HepG2 (cell line): Measurements from ENCODE around the gene CELA2B.

Experiments used
- EP300 ChIP-seq, 3 experiments: sonication (generic) in 1 of 3; formaldehyde crosslinking in 1 of 3; IDR thresholded peaks; 2 replicates each; pipeline versions ENCODE4 v1.5.1 to v1.6.1; 2011 to 2020; ENCODE audit warnings: low read depth in 2 of 3, low read length in 2 of 3, borderline replicate concordance in 1 of 3, improper control_type of control experiment in 1 of 3, mild to moderate bottlenecking in 1 of 3, missing genetic modification reagents in 1 of 3, moderate library complexity in 1 of 3
- EZH2 ChIP-seq: conservative IDR thresholded peaks from 2 replicates; pipeline ENCODE4 v1.6.1; 2012; ENCODE audit warnings: mild to moderate bottlenecking, low read depth, low read length, moderate library complexity
- POLR2A ChIP-seq, 2 experiments: IDR thresholded peaks; 2 replicates each; pipeline ENCODE4 v1.6.1; 2011; ENCODE audit warnings: low read depth in 2 of 2, low read length in 2 of 2, mild to moderate bottlenecking in 1 of 2, moderate library complexity in 1 of 2; ENCODE audit not compliant: insufficient read depth in 1 of 2
- POLR2AphosphoS5 ChIP-seq: IDR thresholded peaks from 2 replicates; pipeline ENCODE4 v1.6.1; 2012; ENCODE audit warnings: low read depth, low read length
- PRDM10 ChIP-seq: sonication (generic); formaldehyde crosslinking; IDR thresholded peaks from 2 replicates; pipeline ENCODE4 v1.4.0; 2020; ENCODE audit warnings: low read depth, missing genetic modification reagents
- SMAD3 ChIP-seq: sonication (generic); formaldehyde crosslinking; IDR thresholded peaks from 2 replicates; pipeline ENCODE4 v1.4.0; 2020; ENCODE audit warnings: missing genetic modification reagents
- SOX5 ChIP-seq: IDR thresholded peaks from 2 replicates; pipeline ENCODE4 v1.6.1; 2016; ENCODE audit warnings: borderline replicate concordance
- ZC3H13 ChIP-seq: sonication (generic); formaldehyde crosslinking; IDR thresholded peaks from 2 replicates; pipeline ENCODE4 v1.8.1; 2023; ENCODE audit warnings: mild to moderate bottlenecking, missing genetic modification reagents, moderate library complexity
- TF ChIP-seq, protein P1 (sequence below): sonication (generic); formaldehyde crosslinking; IDR thresholded peaks from 2 replicates; pipeline ENCODE4 v1.5.0; 2020; ENCODE audit warnings: mild to moderate bottlenecking, missing genetic modification reagents, moderate library complexity
- TF ChIP-seq, protein P2 (sequence below): sonication (generic); formaldehyde crosslinking; IDR thresholded peaks from 2 replicates; pipeline ENCODE4 v1.4.0; 2020; ENCODE audit warnings: missing genetic modification reagents, borderline replicate concordance
- TF ChIP-seq, protein P3 (sequence below): sonication (generic); formaldehyde crosslinking; IDR thresholded peaks from 2 replicates; pipeline ENCODE4 v1.5.0; 2020; ENCODE audit warnings: missing genetic modification reagents
- TF ChIP-seq, protein P4 (sequence below): sonication (generic); formaldehyde crosslinking; conservative IDR thresholded peaks from 2 replicates; pipeline ENCODE4 v1.8.1; 2023; ENCODE audit warnings: missing genetic modification reagents

- TF ChIP-seq, protein P1, sequence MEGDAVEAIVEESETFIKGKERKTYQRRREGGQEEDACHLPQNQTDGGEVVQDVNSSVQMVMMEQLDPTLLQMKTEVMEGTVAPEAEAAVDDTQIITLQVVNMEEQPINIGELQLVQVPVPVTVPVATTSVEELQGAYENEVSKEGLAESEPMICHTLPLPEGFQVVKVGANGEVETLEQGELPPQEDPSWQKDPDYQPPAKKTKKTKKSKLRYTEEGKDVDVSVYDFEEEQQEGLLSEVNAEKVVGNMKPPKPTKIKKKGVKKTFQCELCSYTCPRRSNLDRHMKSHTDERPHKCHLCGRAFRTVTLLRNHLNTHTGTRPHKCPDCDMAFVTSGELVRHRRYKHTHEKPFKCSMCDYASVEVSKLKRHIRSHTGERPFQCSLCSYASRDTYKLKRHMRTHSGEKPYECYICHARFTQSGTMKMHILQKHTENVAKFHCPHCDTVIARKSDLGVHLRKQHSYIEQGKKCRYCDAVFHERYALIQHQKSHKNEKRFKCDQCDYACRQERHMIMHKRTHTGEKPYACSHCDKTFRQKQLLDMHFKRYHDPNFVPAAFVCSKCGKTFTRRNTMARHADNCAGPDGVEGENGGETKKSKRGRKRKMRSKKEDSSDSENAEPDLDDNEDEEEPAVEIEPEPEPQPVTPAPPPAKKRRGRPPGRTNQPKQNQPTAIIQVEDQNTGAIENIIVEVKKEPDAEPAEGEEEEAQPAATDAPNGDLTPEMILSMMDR (CRISPR knock-in tag), result no peak
- TF ChIP-seq, protein P2, sequence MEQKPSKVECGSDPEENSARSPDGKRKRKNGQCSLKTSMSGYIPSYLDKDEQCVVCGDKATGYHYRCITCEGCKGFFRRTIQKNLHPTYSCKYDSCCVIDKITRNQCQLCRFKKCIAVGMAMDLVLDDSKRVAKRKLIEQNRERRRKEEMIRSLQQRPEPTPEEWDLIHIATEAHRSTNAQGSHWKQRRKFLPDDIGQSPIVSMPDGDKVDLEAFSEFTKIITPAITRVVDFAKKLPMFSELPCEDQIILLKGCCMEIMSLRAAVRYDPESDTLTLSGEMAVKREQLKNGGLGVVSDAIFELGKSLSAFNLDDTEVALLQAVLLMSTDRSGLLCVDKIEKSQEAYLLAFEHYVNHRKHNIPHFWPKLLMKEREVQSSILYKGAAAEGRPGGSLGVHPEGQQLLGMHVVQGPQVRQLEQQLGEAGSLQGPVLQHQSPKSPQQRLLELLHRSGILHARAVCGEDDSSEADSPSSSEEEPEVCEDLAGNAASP, result no peak
- TF ChIP-seq, protein P3, sequence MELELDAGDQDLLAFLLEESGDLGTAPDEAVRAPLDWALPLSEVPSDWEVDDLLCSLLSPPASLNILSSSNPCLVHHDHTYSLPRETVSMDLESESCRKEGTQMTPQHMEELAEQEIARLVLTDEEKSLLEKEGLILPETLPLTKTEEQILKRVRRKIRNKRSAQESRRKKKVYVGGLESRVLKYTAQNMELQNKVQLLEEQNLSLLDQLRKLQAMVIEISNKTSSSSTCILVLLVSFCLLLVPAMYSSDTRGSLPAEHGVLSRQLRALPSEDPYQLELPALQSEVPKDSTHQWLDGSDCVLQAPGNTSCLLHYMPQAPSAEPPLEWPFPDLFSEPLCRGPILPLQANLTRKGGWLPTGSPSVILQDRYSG, result no peak
- no peak for TF ChIP-seq EP300 (IDR thresholded peaks at IDR 0.05; ENCODE audit: low read depth in 2 of 2, low read length in 2 of 2)
- no peak for TF ChIP-seq EP300 (CRISPR knock-in tag; IDR thresholded peaks at IDR 0.05; ENCODE audit: borderline replicate concordance)
- TF ChIP-seq POLR2A (IDR thresholded peaks at IDR 0.05; ENCODE audit: insufficient read depth in 1 of 2, low read depth in 2 of 2, low read length in 2 of 2), result no peak
- TF ChIP-seq POLR2AphosphoS5, result no peak
- TF ChIP-seq, protein P4, sequence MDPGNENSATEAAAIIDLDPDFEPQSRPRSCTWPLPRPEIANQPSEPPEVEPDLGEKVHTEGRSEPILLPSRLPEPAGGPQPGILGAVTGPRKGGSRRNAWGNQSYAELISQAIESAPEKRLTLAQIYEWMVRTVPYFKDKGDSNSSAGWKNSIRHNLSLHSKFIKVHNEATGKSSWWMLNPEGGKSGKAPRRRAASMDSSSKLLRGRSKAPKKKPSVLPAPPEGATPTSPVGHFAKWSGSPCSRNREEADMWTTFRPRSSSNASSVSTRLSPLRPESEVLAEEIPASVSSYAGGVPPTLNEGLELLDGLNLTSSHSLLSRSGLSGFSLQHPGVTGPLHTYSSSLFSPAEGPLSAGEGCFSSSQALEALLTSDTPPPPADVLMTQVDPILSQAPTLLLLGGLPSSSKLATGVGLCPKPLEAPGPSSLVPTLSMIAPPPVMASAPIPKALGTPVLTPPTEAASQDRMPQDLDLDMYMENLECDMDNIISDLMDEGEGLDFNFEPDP (CRISPR knock-in tag), result no peak
- TF ChIP-seq ZC3H13 (CRISPR knock-in tag), result no peak
- no peak for TF ChIP-seq PRDM10 (CRISPR knock-in tag)
- TF ChIP-seq SOX5 (CRISPR knock-in tag), result no peak
- TF ChIP-seq SMAD3, result no peak
- TF ChIP-seq EZH2, result no peak
Measured at GRCh38 chr1:15441247-15441646, 34.7 kb upstream of the CELA2B start.
